ENCODE data around the gene PTGS2.

DNA sequence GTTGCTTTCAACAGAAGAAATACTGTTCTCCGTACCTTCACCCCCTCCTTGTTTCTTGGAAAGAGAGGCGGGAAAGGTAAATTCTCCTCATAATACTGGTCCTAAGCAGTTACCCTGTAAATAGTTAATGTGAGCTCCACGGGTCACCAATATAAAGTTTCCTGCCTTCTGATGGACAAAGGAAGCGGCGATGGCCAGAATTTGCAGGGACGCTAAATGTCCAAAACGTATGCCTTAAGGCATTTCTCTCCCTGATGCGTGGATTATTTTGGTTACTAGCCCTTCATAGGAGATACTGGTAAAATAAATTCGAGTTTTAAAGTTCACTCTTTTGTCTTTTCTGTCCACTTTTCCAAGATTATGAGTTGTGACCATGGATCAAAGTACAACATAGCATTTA lies 898 bp upstream of the PTGS2 start:
- TF ChIP-seq SPI1 (IDR thresholded peaks at IDR 0.05; ENCODE audit: borderline replicate concordance, low read depth) (no peak), POLR2AphosphoS5 (IDR thresholded peaks at IDR 0.05; ENCODE audit: low read depth) (no peak)
- TF ChIP-seq, protein P1, sequence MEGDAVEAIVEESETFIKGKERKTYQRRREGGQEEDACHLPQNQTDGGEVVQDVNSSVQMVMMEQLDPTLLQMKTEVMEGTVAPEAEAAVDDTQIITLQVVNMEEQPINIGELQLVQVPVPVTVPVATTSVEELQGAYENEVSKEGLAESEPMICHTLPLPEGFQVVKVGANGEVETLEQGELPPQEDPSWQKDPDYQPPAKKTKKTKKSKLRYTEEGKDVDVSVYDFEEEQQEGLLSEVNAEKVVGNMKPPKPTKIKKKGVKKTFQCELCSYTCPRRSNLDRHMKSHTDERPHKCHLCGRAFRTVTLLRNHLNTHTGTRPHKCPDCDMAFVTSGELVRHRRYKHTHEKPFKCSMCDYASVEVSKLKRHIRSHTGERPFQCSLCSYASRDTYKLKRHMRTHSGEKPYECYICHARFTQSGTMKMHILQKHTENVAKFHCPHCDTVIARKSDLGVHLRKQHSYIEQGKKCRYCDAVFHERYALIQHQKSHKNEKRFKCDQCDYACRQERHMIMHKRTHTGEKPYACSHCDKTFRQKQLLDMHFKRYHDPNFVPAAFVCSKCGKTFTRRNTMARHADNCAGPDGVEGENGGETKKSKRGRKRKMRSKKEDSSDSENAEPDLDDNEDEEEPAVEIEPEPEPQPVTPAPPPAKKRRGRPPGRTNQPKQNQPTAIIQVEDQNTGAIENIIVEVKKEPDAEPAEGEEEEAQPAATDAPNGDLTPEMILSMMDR (IDR thresholded peaks at IDR 0.05; ENCODE audit: insufficient read depth, low read length): no peak
- TF ChIP-seq, protein P2, sequence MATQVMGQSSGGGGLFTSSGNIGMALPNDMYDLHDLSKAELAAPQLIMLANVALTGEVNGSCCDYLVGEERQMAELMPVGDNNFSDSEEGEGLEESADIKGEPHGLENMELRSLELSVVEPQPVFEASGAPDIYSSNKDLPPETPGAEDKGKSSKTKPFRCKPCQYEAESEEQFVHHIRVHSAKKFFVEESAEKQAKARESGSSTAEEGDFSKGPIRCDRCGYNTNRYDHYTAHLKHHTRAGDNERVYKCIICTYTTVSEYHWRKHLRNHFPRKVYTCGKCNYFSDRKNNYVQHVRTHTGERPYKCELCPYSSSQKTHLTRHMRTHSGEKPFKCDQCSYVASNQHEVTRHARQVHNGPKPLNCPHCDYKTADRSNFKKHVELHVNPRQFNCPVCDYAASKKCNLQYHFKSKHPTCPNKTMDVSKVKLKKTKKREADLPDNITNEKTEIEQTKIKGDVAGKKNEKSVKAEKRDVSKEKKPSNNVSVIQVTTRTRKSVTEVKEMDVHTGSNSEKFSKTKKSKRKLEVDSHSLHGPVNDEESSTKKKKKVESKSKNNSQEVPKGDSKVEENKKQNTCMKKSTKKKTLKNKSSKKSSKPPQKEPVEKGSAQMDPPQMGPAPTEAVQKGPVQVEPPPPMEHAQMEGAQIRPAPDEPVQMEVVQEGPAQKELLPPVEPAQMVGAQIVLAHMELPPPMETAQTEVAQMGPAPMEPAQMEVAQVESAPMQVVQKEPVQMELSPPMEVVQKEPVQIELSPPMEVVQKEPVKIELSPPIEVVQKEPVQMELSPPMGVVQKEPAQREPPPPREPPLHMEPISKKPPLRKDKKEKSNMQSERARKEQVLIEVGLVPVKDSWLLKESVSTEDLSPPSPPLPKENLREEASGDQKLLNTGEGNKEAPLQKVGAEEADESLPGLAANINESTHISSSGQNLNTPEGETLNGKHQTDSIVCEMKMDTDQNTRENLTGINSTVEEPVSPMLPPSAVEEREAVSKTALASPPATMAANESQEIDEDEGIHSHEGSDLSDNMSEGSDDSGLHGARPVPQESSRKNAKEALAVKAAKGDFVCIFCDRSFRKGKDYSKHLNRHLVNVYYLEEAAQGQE (IDR thresholded peaks at IDR 0.05; ENCODE audit: insufficient replicate concordance, low read depth): no peak

Measured in HL-60 (cell line).